H1 (cell line): Measurements from ENCODE around the gene S100A14.

Experiments used
- CEBPB ChIP-seq: IDR thresholded peaks from 2 replicates; pipeline ENCODE4 v1.6.1; 2012; ENCODE audit warnings: low read depth, low read length
- EGR1 ChIP-seq: IDR thresholded peaks from 2 replicates; pipeline ENCODE4 v1.6.1; 2011; ENCODE audit warnings: low read depth, low read length, borderline replicate concordance
- EZH2 ChIP-seq: fragments of 200-600 bp; sonication (generic); IDR thresholded peaks from 2 replicates; pipeline ENCODE4 v1.7.1; 2012; ENCODE audit warnings: low read depth, mild to moderate bottlenecking, moderate library complexity, low read length, inconsistent platforms; ENCODE audit not compliant: severe bottlenecking
- KDM5A ChIP-seq: fragments of 200-600 bp; IDR thresholded peaks from 2 replicates; pipeline ENCODE4 v1.7.1; 2012; ENCODE audit warnings: mild to moderate bottlenecking, low read length, inconsistent platforms, mixed read lengths
- RFX5 ChIP-seq: IDR thresholded peaks from 2 replicates; pipeline ENCODE4 v1.6.1; 2011; ENCODE audit warnings: low read depth, low read length, improper control_type of control experiment, borderline replicate concordance
- SIN3A ChIP-seq, 2 experiments: IDR thresholded peaks in 1 of 2; conservative IDR thresholded peaks in 1 of 2; 2 replicates each; pipeline ENCODE4 v1.6.1; 2011 to 2012; ENCODE audit warnings: low read length in 2 of 2, improper control_type of control experiment in 1 of 2, low read depth in 1 of 2, mild to moderate bottlenecking in 1 of 2
- TAF1 ChIP-seq: IDR thresholded peaks from 2 replicates; pipeline ENCODE4 v1.6.1; 2011; ENCODE audit warnings: mild to moderate bottlenecking, low read depth, low read length
- TBP ChIP-seq: IDR thresholded peaks from 2 replicates; pipeline ENCODE4 v1.6.1; 2011; ENCODE audit warnings: low read depth, low read length, improper control_type of control experiment
- YY1 ChIP-seq: IDR thresholded peaks from 2 replicates; pipeline ENCODE4 v1.6.1; 2011; ENCODE audit warnings: low read depth, mild to moderate bottlenecking, low read length
- TF ChIP-seq, protein P1 (sequence below), 3 experiments: IDR thresholded peaks; 1 replicate in 2 of 3; 2 replicates in 1 of 3; pipeline versions ENCODE4 v1.5.1 to v1.6.1; 2011; ENCODE audit warnings: low read length in 3 of 3, mild to moderate bottlenecking in 3 of 3, inconsistent platforms in 2 of 3, low read depth in 1 of 3, moderate library complexity in 1 of 3; ENCODE audit not compliant: insufficient read depth in 1 of 3; ENCODE audit errors: control extremely low read depth in 1 of 3
- TF ChIP-seq, protein P2 (sequence below): IDR thresholded peaks from 2 replicates; pipeline ENCODE4 v1.6.1; 2012; ENCODE audit warnings: low read length, inconsistent platforms

DNA sequence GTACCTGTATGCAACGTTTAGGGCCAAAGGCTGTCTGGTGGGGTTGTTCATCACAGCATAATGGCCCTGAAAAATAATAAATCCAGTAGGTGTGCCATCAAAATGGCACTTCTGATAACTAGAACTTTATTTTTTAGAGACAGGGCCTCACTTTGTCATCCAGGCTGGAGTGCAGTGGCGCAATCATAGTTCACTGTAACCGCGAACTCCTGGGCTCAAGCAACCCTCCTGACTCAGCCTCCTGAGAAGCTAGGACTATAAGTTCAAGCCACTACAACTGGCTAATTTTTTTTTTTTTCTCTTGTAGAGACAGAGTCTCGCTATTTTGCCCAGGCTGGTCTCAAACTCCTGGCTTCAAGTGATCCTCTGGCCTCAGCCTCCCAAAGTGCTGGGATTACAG is 47.1 kb upstream of the S100A14 start:
- TF ChIP-seq RFX5 (no peak), EZH2 (no peak), SIN3A (conservative IDR thresholded peaks at IDR 0.05 in 1 of 2, IDR thresholded peaks at IDR 0.05 in 1 of 2; ENCODE audit: low read depth in 1 of 2, low read length in 2 of 2) (no peak), EGR1 (no peak), KDM5A (no peak), TAF1 (no peak), YY1 (no peak), CEBPB (no peak), TBP (no peak)
- TF ChIP-seq, protein P1, sequence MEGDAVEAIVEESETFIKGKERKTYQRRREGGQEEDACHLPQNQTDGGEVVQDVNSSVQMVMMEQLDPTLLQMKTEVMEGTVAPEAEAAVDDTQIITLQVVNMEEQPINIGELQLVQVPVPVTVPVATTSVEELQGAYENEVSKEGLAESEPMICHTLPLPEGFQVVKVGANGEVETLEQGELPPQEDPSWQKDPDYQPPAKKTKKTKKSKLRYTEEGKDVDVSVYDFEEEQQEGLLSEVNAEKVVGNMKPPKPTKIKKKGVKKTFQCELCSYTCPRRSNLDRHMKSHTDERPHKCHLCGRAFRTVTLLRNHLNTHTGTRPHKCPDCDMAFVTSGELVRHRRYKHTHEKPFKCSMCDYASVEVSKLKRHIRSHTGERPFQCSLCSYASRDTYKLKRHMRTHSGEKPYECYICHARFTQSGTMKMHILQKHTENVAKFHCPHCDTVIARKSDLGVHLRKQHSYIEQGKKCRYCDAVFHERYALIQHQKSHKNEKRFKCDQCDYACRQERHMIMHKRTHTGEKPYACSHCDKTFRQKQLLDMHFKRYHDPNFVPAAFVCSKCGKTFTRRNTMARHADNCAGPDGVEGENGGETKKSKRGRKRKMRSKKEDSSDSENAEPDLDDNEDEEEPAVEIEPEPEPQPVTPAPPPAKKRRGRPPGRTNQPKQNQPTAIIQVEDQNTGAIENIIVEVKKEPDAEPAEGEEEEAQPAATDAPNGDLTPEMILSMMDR (IDR thresholded peaks at IDR 0.05; ENCODE audit: control extremely low read depth in 1 of 3, insufficient read depth in 1 of 3, low read depth in 1 of 3, low read length in 3 of 3) = no peak
- TF ChIP-seq, protein P2, sequence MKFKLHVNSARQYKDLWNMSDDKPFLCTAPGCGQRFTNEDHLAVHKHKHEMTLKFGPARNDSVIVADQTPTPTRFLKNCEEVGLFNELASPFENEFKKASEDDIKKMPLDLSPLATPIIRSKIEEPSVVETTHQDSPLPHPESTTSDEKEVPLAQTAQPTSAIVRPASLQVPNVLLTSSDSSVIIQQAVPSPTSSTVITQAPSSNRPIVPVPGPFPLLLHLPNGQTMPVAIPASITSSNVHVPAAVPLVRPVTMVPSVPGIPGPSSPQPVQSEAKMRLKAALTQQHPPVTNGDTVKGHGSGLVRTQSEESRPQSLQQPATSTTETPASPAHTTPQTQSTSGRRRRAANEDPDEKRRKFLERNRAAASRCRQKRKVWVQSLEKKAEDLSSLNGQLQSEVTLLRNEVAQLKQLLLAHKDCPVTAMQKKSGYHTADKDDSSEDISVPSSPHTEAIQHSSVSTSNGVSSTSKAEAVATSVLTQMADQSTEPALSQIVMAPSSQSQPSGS = no peak
